Hepatocyte (in vitro differentiated cells): Measurements from ENCODE around the gene PRR12. TPM values are rescaled to one million over a fixed set of nuclear protein-coding genes. Genes with fewer than 3 reads are reported as not detected.

ENCODE experiments used
- DNase-seq: peaks from one replicate; pipeline ENCODE4 v3.0.0-alpha.2; 2016; ENCODE audit warnings: low spot score
- H2AFZ ChIP-seq: fragments of 200-600 bp; sonication (generic); 2 replicates; pipeline ENCODE4 v1.6.0; 2016; ENCODE audit warnings: antibody characterized with exemption, mild to moderate bottlenecking
- H3K27ac ChIP-seq: fragments of 200-600 bp; sonication (generic); 2 replicates; pipeline ENCODE4 v1.5.1; 2016; ENCODE audit warnings: mild to moderate bottlenecking
- H3K27me3 ChIP-seq: fragments of 200-600 bp; sonication (generic); 2 replicates; pipeline ENCODE4 v1.6.1; 2016
- H3K36me3 ChIP-seq: fragments of 200-600 bp; sonication (generic); replicated peaks from 2 replicates; pipeline ENCODE4 v1.5.1; 2016; ENCODE audit warnings: low read depth; ENCODE audit not compliant: insufficient read depth
- H3K4me1 ChIP-seq: fragments of 200-600 bp; sonication (generic); 2 replicates; pipeline ENCODE4 v1.5.1; 2016; ENCODE audit warnings: mild to moderate bottlenecking, moderate library complexity; ENCODE audit not compliant: insufficient read depth
- H3K4me2 ChIP-seq: fragments of 200-600 bp; sonication (generic); 2 replicates; pipeline ENCODE4 v1.6.0; 2016
- H3K4me3 ChIP-seq: fragments of 200-600 bp; sonication (generic); 2 replicates; pipeline ENCODE4 v1.5.1; 2016; ENCODE audit warnings: mild to moderate bottlenecking
- H3K79me2 ChIP-seq: fragments of 200-600 bp; sonication (generic); 2 replicates; pipeline ENCODE4 v1.6.0; 2017; ENCODE audit warnings: mild to moderate bottlenecking
- H3K9me2 ChIP-seq: fragments of 200-600 bp; sonication (generic); replicated peaks from 2 replicates; pipeline ENCODE4 v1.6.0; 2017; ENCODE audit warnings: mild to moderate bottlenecking; ENCODE audit not compliant: insufficient read depth
- H3K9me3 ChIP-seq: fragments of 200-600 bp; sonication (generic); 2 replicates; pipeline ENCODE4 v1.5.1; 2016; ENCODE audit warnings: low read depth, mild to moderate bottlenecking
- H4K20me1 ChIP-seq: fragments of 200-600 bp; sonication (generic); 2 replicates; pipeline ENCODE4 v1.6.0; 2016; ENCODE audit warnings: mild to moderate bottlenecking; ENCODE audit not compliant: insufficient read depth, poor library complexity, severe bottlenecking
- EZH2 ChIP-seq: fragments of 200-600 bp; sonication (generic); IDR thresholded peaks from 2 replicates; pipeline ENCODE4 v1.6.1; 2016; ENCODE audit warnings: antibody characterized with exemption, mild to moderate bottlenecking, borderline replicate concordance
- EZH2phosphoT487 ChIP-seq: fragments of 200-600 bp; sonication (generic); IDR thresholded peaks from one replicate; pipeline ENCODE4 v1.6.1; 2018; ENCODE audit warnings: antibody characterized with exemption, mild to moderate bottlenecking, low read depth, moderate library complexity; ENCODE audit not compliant: unreplicated experiment, severe bottlenecking
- WGBS: methylation state at CpG from one replicate; pipeline ENCODE4 v1.1.6; 2016; ENCODE audit warnings: low lambda C conversion rate; ENCODE audit errors: missing lambda C conversion rate; 5-methylcytosine and 5-hydroxymethylcytosine counted together
- polyA plus RNA-seq: library from polyadenylated mRNA; unstranded; fragments of >200 nt; fragmentation: Nextera tagmentation; extraction: Ambion mirVana; gene quantifications from 2 replicates; pipeline ENCODE4 v1.2.1, GENCODE V29; 2016
- total RNA-seq: library from RNA; depleted of rRNA; stranded (reverse); fragments of >200 nt; gene quantifications from 2 replicates; pipeline ENCODE4 v1.2.3, GENCODE V29; 2014
- TF ChIP-seq, protein P1 (sequence below): fragments of 200-600 bp; sonication (generic); IDR thresholded peaks from 2 replicates; pipeline ENCODE4 v1.5.1; 2016; ENCODE audit warnings: antibody characterized with exemption, mild to moderate bottlenecking; ENCODE audit not compliant: poor library complexity

Gene PRR12
- total and polyA plus RNA-seq, 2 experiments from 2014 or later = 2.7 to 3.7 TPM

DNA sequence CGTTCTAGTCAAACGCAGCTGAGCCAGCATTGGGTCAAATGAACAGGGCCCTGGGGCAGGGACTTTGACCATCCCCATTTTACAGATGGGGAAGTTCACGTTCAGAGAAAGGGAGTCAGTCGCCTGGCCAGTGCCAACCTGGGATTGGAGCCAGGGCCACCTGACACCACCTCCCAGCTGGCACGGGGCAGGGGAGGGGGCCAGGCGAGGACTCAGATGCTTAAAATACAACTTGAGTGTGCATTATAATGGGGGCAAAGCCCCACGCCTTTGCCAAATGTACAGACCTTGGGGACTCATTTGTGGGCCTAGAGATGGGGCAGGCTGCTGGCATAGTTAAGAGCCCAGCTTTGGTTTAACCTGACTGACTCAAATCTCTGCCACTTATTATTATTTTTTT lies 14.6 kb downstream of the PRR12 start:
- Histone ChIP-seq H3K27me3 (no peaks in the 10 kb centered on the region), H3K9me3 (no peaks in the 10 kb centered on the region), H3K9me2 (no peaks in the 10 kb centered on the region), H3K4me1 (no peaks in the 10 kb centered on the region), H3K79me2 (peaks cover 94% of the 10 kb centered on the region), H3K27ac (no peak overlapping the region), H3K36me3 (no peaks in the 10 kb centered on the region), H2AFZ (no peak overlapping the region), H3K4me3 (no peak overlapping the region), H4K20me1 (peaks cover 15% of the 10 kb centered on the region), H3K4me2 (no peak overlapping the region)
- no peak for DNase-seq
- WGBS = 96% methylated on average over 7 of the region's 7 CpGs
- TF ChIP-seq, protein P1, sequence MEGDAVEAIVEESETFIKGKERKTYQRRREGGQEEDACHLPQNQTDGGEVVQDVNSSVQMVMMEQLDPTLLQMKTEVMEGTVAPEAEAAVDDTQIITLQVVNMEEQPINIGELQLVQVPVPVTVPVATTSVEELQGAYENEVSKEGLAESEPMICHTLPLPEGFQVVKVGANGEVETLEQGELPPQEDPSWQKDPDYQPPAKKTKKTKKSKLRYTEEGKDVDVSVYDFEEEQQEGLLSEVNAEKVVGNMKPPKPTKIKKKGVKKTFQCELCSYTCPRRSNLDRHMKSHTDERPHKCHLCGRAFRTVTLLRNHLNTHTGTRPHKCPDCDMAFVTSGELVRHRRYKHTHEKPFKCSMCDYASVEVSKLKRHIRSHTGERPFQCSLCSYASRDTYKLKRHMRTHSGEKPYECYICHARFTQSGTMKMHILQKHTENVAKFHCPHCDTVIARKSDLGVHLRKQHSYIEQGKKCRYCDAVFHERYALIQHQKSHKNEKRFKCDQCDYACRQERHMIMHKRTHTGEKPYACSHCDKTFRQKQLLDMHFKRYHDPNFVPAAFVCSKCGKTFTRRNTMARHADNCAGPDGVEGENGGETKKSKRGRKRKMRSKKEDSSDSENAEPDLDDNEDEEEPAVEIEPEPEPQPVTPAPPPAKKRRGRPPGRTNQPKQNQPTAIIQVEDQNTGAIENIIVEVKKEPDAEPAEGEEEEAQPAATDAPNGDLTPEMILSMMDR = no peak
- no peak for TF ChIP-seq EZH2
- TF ChIP-seq EZH2phosphoT487 = no peak

DNA sequence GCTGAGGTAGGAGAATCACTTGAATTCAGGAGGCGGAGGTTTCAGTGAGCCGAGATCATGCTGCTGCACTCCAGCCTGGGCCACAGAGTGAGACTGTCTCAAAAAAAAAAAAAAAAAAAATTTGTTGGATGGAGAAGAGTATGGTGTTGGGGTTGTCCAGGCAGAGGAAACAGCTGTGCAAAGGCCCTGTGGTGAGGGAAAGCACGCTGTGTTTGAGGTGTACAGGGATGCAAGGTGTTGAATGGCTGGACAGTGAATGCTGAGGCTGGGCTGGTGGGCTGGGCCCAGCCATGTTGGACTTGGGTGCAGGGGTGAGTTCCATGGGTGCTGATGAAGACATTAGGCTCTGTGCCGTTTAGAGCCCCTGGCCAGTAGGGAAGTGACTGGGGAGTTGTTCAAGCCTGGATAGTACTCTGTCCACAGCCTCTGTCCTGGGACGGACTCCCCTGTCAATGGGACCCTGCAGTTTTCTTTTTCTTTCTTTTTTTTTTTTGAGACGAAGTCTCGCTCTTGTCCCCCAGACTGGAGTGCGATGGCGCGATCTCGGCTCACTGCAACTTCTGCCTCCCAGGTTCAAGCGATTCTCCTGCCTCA lies 18.6 kb downstream of the PRR12 start:
- Histone ChIP-seq H3K27me3 (no peaks in the 10 kb centered on the region), H3K4me1 (no peaks in the 10 kb centered on the region), H3K9me3 (no peaks in the 10 kb centered on the region), H4K20me1 (peaks cover 30% of the 10 kb centered on the region), H3K36me3 (no peaks in the 10 kb centered on the region), H3K79me2 (peaks cover 93% of the 10 kb centered on the region), H3K4me2 (no peak overlapping the region), H3K4me3 (no peak overlapping the region), H3K27ac (no peak overlapping the region), H2AFZ (no peak overlapping the region), H3K9me2 (no peaks in the 10 kb centered on the region)
- TF ChIP-seq, protein P1 = no peak
- TF ChIP-seq EZH2phosphoT487 (no peak), EZH2 (no peak)
- WGBS = 93% methylated on average over 12 of the region's 12 CpGs
- DNase-seq = no peak

DNA sequence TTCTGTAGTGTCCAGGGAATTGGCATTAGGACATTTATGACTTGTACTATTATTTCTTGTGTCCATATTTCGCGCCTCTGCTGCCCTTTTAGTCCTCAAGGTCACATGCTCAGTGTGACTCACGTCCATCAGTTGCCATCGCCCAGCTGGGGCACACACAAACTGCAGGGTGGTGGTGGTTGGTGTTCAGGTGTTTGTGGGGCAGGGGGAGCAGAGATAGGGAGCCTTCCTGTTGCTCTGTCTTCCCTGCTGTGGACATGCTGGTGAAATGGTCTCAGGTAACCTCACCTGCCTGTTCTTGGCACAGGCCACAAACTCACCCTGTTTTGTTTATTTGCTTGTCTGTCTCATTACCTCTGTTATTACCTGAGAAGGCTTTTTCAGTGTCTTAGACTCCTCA lies 22.4 kb downstream of the PRR12 start:
- Histone ChIP-seq H3K9me2 (no peaks in the 10 kb centered on the region), H3K4me3 (no peak overlapping the region), H3K9me3 (no peaks in the 10 kb centered on the region), H3K79me2 (peaks cover 64% of the 10 kb centered on the region), H4K20me1 (peaks cover 25% of the 10 kb centered on the region), H3K27ac (peak overlapping the region; percentile 79), H3K27me3 (no peaks in the 10 kb centered on the region), H2AFZ (no peak overlapping the region), H3K4me2 (no peak overlapping the region), H3K4me1 (no peaks in the 10 kb centered on the region), H3K36me3 (no peaks in the 10 kb centered on the region)
- no peak for TF ChIP-seq EZH2phosphoT487
- TF ChIP-seq EZH2 = no peak
- TF ChIP-seq, protein P1 = no peak
- WGBS = 87% methylated on average over 4 of the region's 4 CpGs
- peak; percentile 48 for DNase-seq
